Measurements from ENCODE around the gene TMEM190. TPM values are rescaled to one million over a fixed set of nuclear protein-coding genes. Genes with fewer than 3 reads are reported as not detected.
A peak's percentile ranks its signal among the peaks of the same experiment; 100 is the strongest.
"Not testable (repeated sequence)": the region's sequence is repeated elsewhere in the genome, so short reads cannot be mapped to it uniquely, and the experiment has no call there.

TMEM190 gene
- polyA plus RNA-seq, 4 donors: 0.72 to 0.76 TPM; not detected in 2

DNA sequence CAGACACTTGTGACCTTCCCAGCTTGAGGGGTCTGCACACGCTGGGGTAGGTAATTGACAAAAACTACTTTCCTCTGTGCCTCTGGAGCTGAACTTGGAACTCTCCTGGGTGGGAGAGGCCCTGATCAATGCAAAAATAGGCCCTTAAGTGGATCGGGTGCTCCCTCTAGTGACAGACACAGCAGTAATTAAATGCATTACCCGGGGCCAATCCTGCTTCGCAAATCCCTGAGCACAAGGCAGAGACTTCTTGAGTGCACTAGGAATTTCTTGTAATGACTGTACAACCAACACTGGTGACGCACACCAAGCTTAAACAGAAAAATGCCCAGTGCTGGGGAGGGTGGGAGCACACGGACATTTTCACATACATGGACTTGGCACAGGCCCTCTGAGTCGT is 41.6 kb downstream of the TMEM190 start:
- DNase-seq (ENCODE audit: low read depth in 4 of 4, low spot score in 3 of 4): peak; percentile 52 to 72 (median 58)

GRCh38 chr19:55419103-55419502 is 42.5 kb downstream of the TMEM190 start:
- no peak for DNase-seq (ENCODE audit: low read depth in 4 of 4, low spot score in 3 of 4)

GRCh38 chr19:55419624-55420236 is 43.1 kb downstream of the TMEM190 start:
- DNase-seq (ENCODE audit: low read depth in 4 of 4, low spot score in 3 of 4): no peak

DNA sequence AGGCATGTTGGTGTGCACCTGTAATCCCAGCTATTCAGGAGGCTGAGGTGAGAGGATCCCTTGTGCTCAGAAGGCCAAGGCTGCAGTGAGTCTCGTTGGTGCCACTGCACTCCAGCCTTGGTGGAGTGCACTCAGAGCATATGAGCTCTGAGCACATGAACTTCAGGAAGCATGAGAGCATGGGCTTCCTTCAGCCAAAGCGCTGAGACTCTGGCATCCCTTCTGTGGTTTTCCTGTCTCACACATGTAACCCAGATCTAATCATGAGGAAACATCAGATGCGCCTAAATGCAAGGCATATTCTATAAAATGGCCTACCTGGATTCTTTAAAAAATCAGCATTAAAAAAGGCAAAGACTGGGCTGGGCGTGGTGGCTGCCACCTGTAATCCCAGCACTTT is 44.7 kb downstream of the TMEM190 start:
- not testable (repeated sequence) for DNase-seq (ENCODE audit: low read depth in 4 of 4, low spot score in 3 of 4)

GRCh38 chr19:55423225-55424005 is 46.8 kb downstream of the TMEM190 start:
- no peak for DNase-seq (ENCODE audit: low read depth in 4 of 4, low spot score in 3 of 4)

- DNase-seq (ENCODE audit: low read depth in 4 of 4, low spot score in 3 of 4): no peak
These were observed 47.9 kb downstream of the TMEM190 start for GRCh38 chr19:55424518-55424917.

- DNase-seq (ENCODE audit: low read depth in 4 of 4, low spot score in 3 of 4): no peak
These were observed 49.4 kb downstream of the TMEM190 start for GRCh38 chr19:55426042-55426441.

Other genes with a start within 250 kb of the TMEM190 start
- 1 to 10 TPM; 4.2 to 9.9 (median 5.7) TPM for gene TNNT1, start 227.6 kb upstream of the TMEM190 start, polyA plus RNA-seq (ENCODE audit: insufficient read length in 4 of 4)
- 1 to 10 TPM in 3 of 4 donors, under 1 TPM in 1; 0.57 to 5.4 (median 4.5) TPM for gene TNNI3, start 219.1 kb upstream of the TMEM190 start, polyA plus RNA-seq (ENCODE audit: insufficient read length in 4 of 4)
- 10 to 100 TPM in 1 of 4 donors, 1 to 10 TPM in 3; 2.0 to 10.4 (median 7.7) TPM for gene DNAAF3, start 210.2 kb upstream of the TMEM190 start, polyA plus RNA-seq (ENCODE audit: insufficient read length in 4 of 4)
- under 1 TPM; 0.09 to 0.52 (median 0.29) TPM for gene SYT5, start 196.5 kb upstream of the TMEM190 start, polyA plus RNA-seq (ENCODE audit: insufficient read length in 4 of 4)
- gene PTPRH, start 167.3 kb upstream of the TMEM190 start, polyA plus RNA-seq (ENCODE audit: insufficient read length in 4 of 4): 1 to 10 TPM in 1 of 4 donors, under 1 TPM in 3; 0.11 to 2.8 (median 0.26) TPM
- gene TMEM86B, start 148.1 kb upstream of the TMEM190 start, polyA plus RNA-seq (ENCODE audit: insufficient read length in 4 of 4): 1 to 10 TPM; 2.1 to 5.7 (median 4.0) TPM
- gene PPP6R1, start 117.8 kb upstream of the TMEM190 start, polyA plus RNA-seq (ENCODE audit: insufficient read length in 4 of 4): 10 to 100 TPM; 30.0 to 58.5 (median 41.8) TPM
- gene HSPBP1, start 96.7 kb upstream of the TMEM190 start, polyA plus RNA-seq (ENCODE audit: insufficient read length in 4 of 4): 10 to 100 TPM; 20.7 to 46.5 (median 25.4) TPM
- 10 to 100 TPM; 12.8 to 20.6 (median 15.5) TPM for gene BRSK1, start 92.8 kb upstream of the TMEM190 start, polyA plus RNA-seq (ENCODE audit: insufficient read length in 4 of 4)
- 1 to 10 TPM in 2 of 4 donors, under 1 TPM in 2; 0.80 to 2.0 (median 1.0) TPM for gene TMEM150B, start 51.5 kb upstream of the TMEM190 start, polyA plus RNA-seq (ENCODE audit: insufficient read length in 4 of 4)
- gene KMT5C, start 37.0 kb upstream of the TMEM190 start, polyA plus RNA-seq (ENCODE audit: insufficient read length in 4 of 4): 10 to 100 TPM; 13.3 to 33.5 (median 17.0) TPM
- 1 to 10 TPM in 2 of 4 donors, under 1 TPM in 2; 0.49 to 1.5 (median 0.83) TPM for gene COX6B2, start 22.1 kb upstream of the TMEM190 start, polyA plus RNA-seq (ENCODE audit: insufficient read length in 4 of 4)
- under 1 TPM; 0.13 to 0.31 (median 0.17) TPM for gene GARIN5B, start 13.6 kb upstream of the TMEM190 start, polyA plus RNA-seq (ENCODE audit: insufficient read length in 4 of 4)
- gene IL11, start 6.4 kb upstream of the TMEM190 start, polyA plus RNA-seq (ENCODE audit: insufficient read length in 4 of 4): 1 to 10 TPM in 2 of 4 donors, under 1 TPM in 2; 0.79 to 1.7 (median 1.1) TPM
- 1 to 10 TPM in 1 of 4 donors, under 1 TPM in 3; 0.31 to 2.2 (median 0.49) TPM for gene TMEM238, start 7.5 kb downstream of the TMEM190 start, polyA plus RNA-seq (ENCODE audit: insufficient read length in 4 of 4)
- 1,000 to 10,000 TPM in 2 of 4 donors, 100 to 1,000 TPM in 2; 965 to 1,435 (median 1,000) TPM for gene RPL28, start 9.1 kb downstream of the TMEM190 start, polyA plus RNA-seq (ENCODE audit: insufficient read length in 4 of 4)
- gene UBE2S, start 31.0 kb downstream of the TMEM190 start, polyA plus RNA-seq (ENCODE audit: insufficient read length in 4 of 4): 10 to 100 TPM; 42.3 to 56.0 (median 48.8) TPM
- under 1 TPM; 0.13 to 0.33 (median 0.22) TPM for gene SHISA7, start 66.5 kb downstream of the TMEM190 start, polyA plus RNA-seq (ENCODE audit: insufficient read length in 4 of 4)
- gene ISOC2, start 84.8 kb downstream of the TMEM190 start, polyA plus RNA-seq (ENCODE audit: insufficient read length in 4 of 4): 10 to 100 TPM; 30.2 to 52.6 (median 33.0) TPM
- gene C19orf85, start 87.9 kb downstream of the TMEM190 start, polyA plus RNA-seq (ENCODE audit: insufficient read length in 4 of 4): not detected
- 1 to 10 TPM; 2.1 to 5.3 (median 3.2) TPM for gene ZNF628, start 99.8 kb downstream of the TMEM190 start, polyA plus RNA-seq (ENCODE audit: insufficient read length in 4 of 4)
- gene NAT14, start 108.4 kb downstream of the TMEM190 start, polyA plus RNA-seq (ENCODE audit: insufficient read length in 4 of 4): 10 to 100 TPM; 31.4 to 56.7 (median 46.4) TPM
- 1 to 10 TPM; 1.9 to 7.0 (median 3.1) TPM for gene SSC5D, start 111.6 kb downstream of the TMEM190 start, polyA plus RNA-seq (ENCODE audit: insufficient read length in 4 of 4)
- under 1 TPM; 0.36 to 0.96 (median 0.80) TPM for gene SBK2, start 160.3 kb downstream of the TMEM190 start, polyA plus RNA-seq (ENCODE audit: insufficient read length in 4 of 4)
- under 1 TPM in 1 of 4 donors, not detected in 3; 0.15 TPM for gene SBK3, start 168.7 kb downstream of the TMEM190 start, polyA plus RNA-seq (ENCODE audit: insufficient read length in 4 of 4)
- 10 to 100 TPM; 12.8 to 22.2 (median 14.1) TPM for gene ZNF579, start 204.0 kb downstream of the TMEM190 start, polyA plus RNA-seq (ENCODE audit: insufficient read length in 4 of 4)
- 10 to 100 TPM; 19.0 to 24.4 (median 19.7) TPM for gene FIZ1, start 222.7 kb downstream of the TMEM190 start, polyA plus RNA-seq (ENCODE audit: insufficient read length in 4 of 4)
- 10 to 100 TPM in 1 of 4 donors, 1 to 10 TPM in 3; 4.6 to 13.3 (median 6.7) TPM for gene ZNF524, start 223.5 kb downstream of the TMEM190 start, polyA plus RNA-seq (ENCODE audit: insufficient read length in 4 of 4)
- gene ZNF865, start 228.8 kb downstream of the TMEM190 start, polyA plus RNA-seq (ENCODE audit: insufficient read length in 4 of 4): 10 to 100 TPM in 1 of 4 donors, 1 to 10 TPM in 3; 6.8 to 13.0 (median 7.9) TPM
- 10 to 100 TPM in 2 of 4 donors, 1 to 10 TPM in 2; 5.3 to 14.2 (median 9.9) TPM for gene ZNF784, start 247.7 kb downstream of the TMEM190 start, polyA plus RNA-seq (ENCODE audit: insufficient read length in 4 of 4)